H9 (cell line): ENCODE measurements around the gene FBXO27. TPM values are rescaled to one million over a fixed set of nuclear protein-coding genes. Genes with fewer than 3 reads are reported as not detected.

Experiments used
- DNase-seq: peaks from one replicate; pipeline ENCODE4 v3.0.0-alpha.2; 2017
- H2AFZ ChIP-seq: one replicate; pipeline ENCODE4 v1.6.1; 2013; ENCODE audit warnings: mild to moderate bottlenecking, low read length, control low read depth, moderate library complexity
- H2AK5ac ChIP-seq: 2 replicates; pipeline ENCODE4 v1.6.1; 2013; ENCODE audit warnings: low read length, control low read depth, mixed read lengths; ENCODE audit not compliant: insufficient read length
- H2BK120ac ChIP-seq: one replicate; pipeline ENCODE4 v1.6.1; 2013; ENCODE audit warnings: low read depth, mild to moderate bottlenecking, low read length, control low read depth, inconsistent platforms; ENCODE audit not compliant: poor library complexity, severe bottlenecking
- H2BK12ac ChIP-seq: 2 replicates; pipeline ENCODE4 v1.6.1; 2013; ENCODE audit warnings: low read length, control low read depth, mixed read lengths, low read depth; ENCODE audit not compliant: insufficient read length
- H2BK15ac ChIP-seq: 2 replicates; pipeline ENCODE4 v1.6.1; 2013; ENCODE audit warnings: low read depth, low read length, control low read depth
- H2BK20ac ChIP-seq: one replicate; pipeline ENCODE4 v1.6.1; 2013; ENCODE audit warnings: low read depth, mild to moderate bottlenecking, low read length, control low read depth, inconsistent platforms; ENCODE audit not compliant: poor library complexity, severe bottlenecking
- H2BK5ac ChIP-seq: 2 replicates; pipeline ENCODE4 v1.6.1; 2013; ENCODE audit warnings: low read length, control low read depth, mixed read lengths; ENCODE audit not compliant: insufficient read length
- H3K14ac ChIP-seq: 2 replicates; pipeline ENCODE4 v1.6.1; 2013; ENCODE audit warnings: low read length, control low read depth; ENCODE audit not compliant: insufficient read depth
- H3K18ac ChIP-seq: 2 replicates; pipeline ENCODE4 v1.6.1; 2013; ENCODE audit warnings: low read depth, mild to moderate bottlenecking, mixed read lengths, low read length, control low read depth; ENCODE audit not compliant: insufficient read length
- H3K23ac ChIP-seq: 2 replicates; pipeline ENCODE4 v1.6.1; 2013; ENCODE audit warnings: low read length, control low read depth, mixed read lengths, low read depth; ENCODE audit not compliant: insufficient read length
- H3K23me2 ChIP-seq: 2 replicates; pipeline ENCODE4 v1.6.1; 2013; ENCODE audit warnings: low read depth, mild to moderate bottlenecking, mixed read lengths, low read length, control low read depth; ENCODE audit not compliant: insufficient read length, poor library complexity, severe bottlenecking
- H3K27ac ChIP-seq: 2 replicates; pipeline ENCODE4 v1.5.1; 2013; ENCODE audit warnings: low read length, control low read depth, mixed read lengths, low read depth; ENCODE audit not compliant: insufficient read length
- H3K27me3 ChIP-seq: 2 replicates; pipeline ENCODE4 v1.6.1; 2013; ENCODE audit warnings: low read length, control low read depth, inconsistent platforms; ENCODE audit not compliant: insufficient read depth
- H3K4ac ChIP-seq: 2 replicates; pipeline ENCODE4 v1.6.1; 2013; ENCODE audit warnings: low read depth, mild to moderate bottlenecking, control low read depth, inconsistent platforms, low read length, moderate library complexity
- H3K4me1 ChIP-seq: 2 replicates; pipeline ENCODE4 v1.6.1; 2013; ENCODE audit warnings: low read length, control low read depth, inconsistent platforms; ENCODE audit not compliant: insufficient read depth
- H3K4me2 ChIP-seq: 2 replicates; pipeline ENCODE4 v1.6.1; 2013; ENCODE audit warnings: low read length, control low read depth, mixed read lengths; ENCODE audit not compliant: insufficient read length, insufficient read depth
- H3K56ac ChIP-seq: 2 replicates; pipeline ENCODE4 v1.6.1; 2013; ENCODE audit warnings: low read depth, mild to moderate bottlenecking, mixed read lengths, low read length, control low read depth; ENCODE audit not compliant: insufficient read length
- H3K79me1 ChIP-seq: 2 replicates; pipeline ENCODE4 v1.6.1; 2013; ENCODE audit warnings: low read depth, mild to moderate bottlenecking, moderate library complexity, low read length, control low read depth, inconsistent platforms; ENCODE audit not compliant: insufficient read depth, poor library complexity, severe bottlenecking
- H3K79me2 ChIP-seq: 2 replicates; pipeline ENCODE4 v1.6.1; 2013; ENCODE audit warnings: low read length, control low read depth, inconsistent platforms; ENCODE audit not compliant: insufficient read depth
- H3K9ac ChIP-seq: 2 replicates; pipeline ENCODE4 v1.6.1; 2013; ENCODE audit warnings: low read length, control low read depth, mixed read lengths; ENCODE audit not compliant: insufficient read length; ENCODE audit errors: extremely low read depth
- H3K9me3 ChIP-seq: one replicate; pipeline ENCODE4 v1.6.1; 2013; ENCODE audit warnings: low read depth, low read length, inconsistent platforms; ENCODE audit not compliant: control insufficient read depth
- H3T11ph ChIP-seq: one replicate; pipeline ENCODE4 v1.6.1; 2013; ENCODE audit warnings: mild to moderate bottlenecking, low read length, control low read depth, inconsistent platforms
- H4K20me1 ChIP-seq: one replicate; pipeline ENCODE4 v1.6.1; 2013; ENCODE audit not compliant: control insufficient read depth, insufficient read length, insufficient read depth
- H4K5ac ChIP-seq: 2 replicates; pipeline ENCODE4 v1.6.1; 2013; ENCODE audit warnings: low read depth, mild to moderate bottlenecking, mixed read lengths, low read length, control low read depth; ENCODE audit not compliant: insufficient read length
- H4K8ac ChIP-seq: replicated peaks from 2 replicates; pipeline ENCODE4 v1.6.1; 2013; ENCODE audit warnings: low read length, control low read depth, mixed read lengths, low read depth; ENCODE audit not compliant: insufficient read length
- H4K91ac ChIP-seq: 2 replicates; pipeline ENCODE4 v1.6.1; 2013; ENCODE audit warnings: low read depth, mild to moderate bottlenecking, moderate library complexity, mixed read lengths, low read length, control low read depth; ENCODE audit not compliant: insufficient read length
- H3K27ac Mint-ChIP-seq, 3 experiments: 2 replicates in 2 of 3; 3 replicates in 1 of 3; pipeline ENCODE4 v1.8.0; 2020 to 2021; ENCODE audit warnings: mixed read lengths in 3 of 3, mild to moderate bottlenecking in 1 of 3, moderate library complexity in 1 of 3
- H3K27me3 Mint-ChIP-seq: 2 replicates; pipeline ENCODE4 v1.8.0; 2021; ENCODE audit warnings: low read depth, mild to moderate bottlenecking, moderate library complexity, mixed read lengths
- H3K36me3 Mint-ChIP-seq, 3 experiments: 2 replicates in 2 of 3; 3 replicates in 1 of 3; pipeline ENCODE4 v1.8.0; 2020 to 2021; ENCODE audit warnings: low read depth in 3 of 3, mixed read lengths in 3 of 3; ENCODE audit not compliant: insufficient read depth in 1 of 3
- H3K4me1 Mint-ChIP-seq, 2 experiments: 2 replicates each; pipeline ENCODE4 v1.8.0; 2020; ENCODE audit warnings: mixed read lengths in 2 of 2
- H3K4me3 Mint-ChIP-seq, 2 experiments: 2 replicates in 1 of 2; 3 replicates in 1 of 2; pipeline ENCODE4 v1.8.0; 2020 to 2021; ENCODE audit warnings: mild to moderate bottlenecking in 2 of 2, mixed read lengths in 2 of 2, moderate library complexity in 1 of 2
- H3K9me3 Mint-ChIP-seq, 2 experiments: 2 replicates in 1 of 2; 3 replicates in 1 of 2; pipeline ENCODE4 v1.8.0; 2020; ENCODE audit warnings: mild to moderate bottlenecking in 2 of 2, mixed read lengths in 2 of 2, moderate library complexity in 1 of 2
- CTCF ChIP-seq: fragments of 200-600 bp; sonication (generic); conservative IDR thresholded peaks from 3 replicates; pipeline ENCODE4 v1.8.0; 2021; ENCODE audit warnings: antibody characterized with exemption, mild to moderate bottlenecking
- WGBS: extraction: QIAGEN DNeasy Blood & Tissue Kit; methylation state at CpG from one replicate; pipeline ENCODE4 v1.1.7; 2013; ENCODE audit warnings: missing lambda C conversion rate, low lambda C conversion rate, mixed read lengths; ENCODE audit not compliant: insufficient read length; ENCODE audit errors: extremely low coverage; 5-methylcytosine and 5-hydroxymethylcytosine counted together
- total RNA-seq: library from RNA; stranded (reverse); gene quantifications from 2 replicates; pipeline ENCODE4 v1.2.1, GENCODE V29; 2021

FBXO27 gene
- total RNA-seq, 1 experiment from 2014 or later, result 14.5 TPM

GRCh38 chr19:39065928-39066327 lies 33.6 kb upstream of the FBXO27 start:
- no peak overlapping the region for H3K18ac ChIP-seq
- no peak overlapping the region for H3K56ac ChIP-seq
- H2AK5ac ChIP-seq, result no peak overlapping the region
- Mint-ChIP-seq H3K4me3 (no peak overlapping the region), H3K27me3 (peaks cover 16% of the 10 kb centered on the region), H3K4me1 (no peaks in the 10 kb centered on the region), H3K36me3 (peaks cover 0 to 3% (median 2%) of the 10 kb centered on the region in 3 experiments; a peak in 3 of 7 replicates), H3K9me3 (peaks cover 6 to 8% of the 10 kb centered on the region in 2 experiments), H3K27ac (no peak overlapping the region)
- no peak overlapping the region for H2BK20ac ChIP-seq
- no peak overlapping the region for H2BK12ac ChIP-seq
- no peak overlapping the region for H2BK15ac ChIP-seq
- no peak overlapping the region for H4K5ac ChIP-seq
- H4K8ac ChIP-seq, result no peak overlapping the region
- no peaks in the 10 kb centered on the region for H3K9me3 ChIP-seq
- no peak overlapping the region for H3K9ac ChIP-seq
- TF ChIP-seq CTCF, result no peak
- no peaks in the 10 kb centered on the region for H3K27me3 ChIP-seq
- no peak for DNase-seq
- no peak overlapping the region for H2BK5ac ChIP-seq
- no peaks in the 10 kb centered on the region for H3K4me1 ChIP-seq
- no peak overlapping the region for H3K4ac ChIP-seq
- no peak overlapping the region for H3K23ac ChIP-seq
- H4K91ac ChIP-seq, result no peak overlapping the region
- no peak overlapping the region for H2BK120ac ChIP-seq
- H3K79me2 ChIP-seq, result no peaks in the 10 kb centered on the region
- H3K27ac ChIP-seq, result no peak overlapping the region
- no peaks in the 10 kb centered on the region for H3K23me2 ChIP-seq
- H3K4me2 ChIP-seq, result no peak overlapping the region
- no CpG with 5 or more reads among the region's 3 CpGs for WGBS
- H3K79me1 ChIP-seq, result no peaks in the 10 kb centered on the region
- no peak overlapping the region for H3T11ph ChIP-seq
- H4K20me1 ChIP-seq, result no peaks in the 10 kb centered on the region
- H3K14ac ChIP-seq, result no peak overlapping the region
- no peak overlapping the region for H2AFZ ChIP-seq
